HepG2 (cell line): ENCODE measurements around the gene IWS1. TPM values are rescaled to one million over a fixed set of nuclear protein-coding genes. Genes with fewer than 3 reads are reported as not detected.

Source experiments
- ATAC-seq: fragments of 200-7000 bp; cut with Tn5 transposase; 3 replicates; pipeline ENCODE4 v1.9.1; 2020; ENCODE audit warnings: mild to moderate bottlenecking, moderate library complexity
- BruUV-seq: library from RNA; stranded (reverse); fragments of 400-500 nt; replicated peaks from 2 replicates; lab custom pipeline; 2021; lab: Mats Ljungman, UMichigan
- CTCF ChIA-PET: fragments of 300-600 bp; formaldehyde crosslinking; extraction: SDS; loops from one replicate; lab custom pipeline; 2021; ENCODE audit warnings: low total read pairs, inconsistent platforms, low intra/inter-chr PET ratio; lab: Yijun Ruan, JAX
- POLR2A ChIA-PET: fragments of 350-600 bp; sonication (Branson Sonifier 250); formaldehyde crosslinking; loops from one replicate; lab custom pipeline; 2020; ENCODE audit warnings: antibody characterized with exemption, inconsistent platforms; lab: Yijun Ruan, JAX
- DNase-seq: peaks from one replicate; pipeline ENCODE4 v3.0.0-alpha.2; 2015; ENCODE audit warnings: low spot score
- FAIRE-seq: peaks from 3 replicates; lab custom pipeline; 2011; peaks lifted over from hg19 to GRCh38; lab: Jason Lieb, UNC
- H2AFZ ChIP-seq: one replicate; pipeline ENCODE4 v1.6.1; 2011; ENCODE audit warnings: low read length, inconsistent platforms
- H3K27ac ChIP-seq: fragments of 300-600 bp; 3 replicates; pipeline ENCODE4 v1.8.0; 2011; ENCODE audit warnings: mixed run types, mild to moderate bottlenecking, mixed read lengths, low read length, inconsistent platforms; ENCODE audit not compliant: insufficient read depth; ENCODE audit errors: extremely low read length
- H3K27me3 ChIP-seq, 2 experiments: fragments of 200-600 bp in 1 of 2; 2 replicates in 1 of 2; 3 replicates in 1 of 2; pipeline versions ENCODE4 v1.6.0 to v1.8.0; 2011; ENCODE audit warnings: low read length in 2 of 2, mild to moderate bottlenecking in 2 of 2, moderate library complexity in 2 of 2, inconsistent platforms in 1 of 2; ENCODE audit not compliant: insufficient read depth in 2 of 2, control insufficient read depth in 1 of 2
- H3K36me3 ChIP-seq, 2 experiments: fragments of 200-600 bp in 1 of 2; replicated peaks in 1 of 2; 2 replicates in 1 of 2; 3 replicates in 1 of 2; pipeline versions ENCODE4 v1.5.1 to v1.8.0; 2011; ENCODE audit warnings: low read length in 2 of 2, inconsistent platforms in 1 of 2; ENCODE audit not compliant: insufficient read depth in 2 of 2, control insufficient read depth in 1 of 2
- H3K4me1 ChIP-seq: 2 replicates; pipeline ENCODE4 v1.5.1; 2012; ENCODE audit warnings: low read length, inconsistent platforms; ENCODE audit not compliant: insufficient read depth
- H3K4me2 ChIP-seq: 2 replicates; pipeline ENCODE4 v1.6.0; 2011; ENCODE audit warnings: low read depth, low read length, inconsistent platforms
- H3K4me3 ChIP-seq, 3 experiments: fragments of 200-600 bp in 1 of 3; sonication (generic), shearing (Covaris generic) in 1 of 3; replicated peaks in 1 of 3; 2 replicates each; pipeline ENCODE4 v1.5.1; 2011 to 2016; ENCODE audit warnings: low read length in 3 of 3, inconsistent platforms in 2 of 3, low read depth in 2 of 3, mild to moderate bottlenecking in 2 of 3, control low read depth in 1 of 3, mixed read lengths in 1 of 3; ENCODE audit not compliant: insufficient read depth in 1 of 3
- H3K79me2 ChIP-seq: one replicate; pipeline ENCODE4 v1.6.1; 2011; ENCODE audit warnings: low read length, inconsistent platforms; ENCODE audit not compliant: insufficient read depth
- H3K9ac ChIP-seq: 2 replicates; pipeline ENCODE4 v1.6.0; 2011; ENCODE audit warnings: mild to moderate bottlenecking, low read depth, low read length, inconsistent platforms; ENCODE audit not compliant: insufficient read depth
- H3K9me3 ChIP-seq: 2 replicates; pipeline ENCODE4 v1.5.1; 2012; ENCODE audit warnings: mild to moderate bottlenecking, low read length
- H4K20me1 ChIP-seq: 2 replicates; pipeline ENCODE4 v1.6.0; 2011; ENCODE audit warnings: inconsistent platforms, mild to moderate bottlenecking, low read length, moderate library complexity; ENCODE audit not compliant: insufficient read depth
- AFF4 ChIP-seq: sonication (generic); formaldehyde crosslinking; IDR thresholded peaks from 2 replicates; pipeline ENCODE4 v1.4.0; 2020; ENCODE audit warnings: missing genetic modification reagents
- CCDC6 ChIP-seq: sonication (generic); formaldehyde crosslinking; IDR thresholded peaks from 2 replicates; pipeline ENCODE4 v1.8.1; 2022; ENCODE audit warnings: mild to moderate bottlenecking, missing genetic modification reagents, moderate library complexity
- RAD21 ChIP-seq: fragments of 450-650 bp; formaldehyde crosslinking; IDR thresholded peaks from 2 replicates; pipeline ENCODE4 v1.5.0; 2020; ENCODE audit warnings: mild to moderate bottlenecking
- RXRA ChIP-seq: sonication (generic); formaldehyde crosslinking; IDR thresholded peaks from 2 replicates; pipeline ENCODE4 v1.5.1; 2020; ENCODE audit warnings: missing genetic modification reagents
- STAT5B ChIP-seq: sonication (generic); formaldehyde crosslinking; IDR thresholded peaks from 2 replicates; pipeline ENCODE4 v1.4.0; 2020; ENCODE audit warnings: missing genetic modification reagents
- ZFAT ChIP-seq: sonication (generic); formaldehyde crosslinking; conservative IDR thresholded peaks from 2 replicates; pipeline ENCODE4 v1.8.1; 2023; ENCODE audit warnings: missing genetic modification reagents, inconsistent platforms
- ZNF577 ChIP-seq: sonication (generic); formaldehyde crosslinking; IDR thresholded peaks from 2 replicates; pipeline ENCODE4 v1.4.0; 2020; ENCODE audit warnings: mild to moderate bottlenecking, low read depth, missing genetic modification reagents, borderline replicate concordance
- ZNF782 ChIP-seq: sonication (generic); formaldehyde crosslinking; IDR thresholded peaks from 2 replicates; pipeline ENCODE4 v1.4.0; 2020; ENCODE audit warnings: missing genetic modification reagents, mild to moderate bottlenecking, borderline replicate concordance
- WGBS: methylation state at CpG from one replicate; pipeline ENCODE4 v1.1.6; 2017; ENCODE audit warnings: low lambda C conversion rate; 5-methylcytosine and 5-hydroxymethylcytosine counted together
- in situ Hi-C: cut with HindIII; loops from 2 replicates; pipeline ENCODE4 v1.10.0; 2017; ENCODE audit warnings: low pct_unique_long_range_greater_than_20kb; ENCODE audit not compliant: extremely low pct_ligation_motif_present
- intact Hi-C: fragments of 100-400 bp; cut with micrococcal nuclease; formaldehyde crosslinking; loops from one replicate; pipeline ENCODE4 v1.10.0; 2022; ENCODE audit not compliant: unreplicated experiment
- polyA plus RNA-seq, 8 experiments: library from polyadenylated mRNA; depleted of rRNA in 3 of 8; stranded (reverse) in 7 of 8; unstranded in 1 of 8; fragments of >200 nt; fragmentation: Illumina TruSeq in 4 of 8; extraction: Trizol in 4 of 8; gene quantifications; 2 replicates each; pipeline versions ENCODE4 v1.2.1 to v1.2.3, GENCODE V29; 2011 to 2016; ENCODE audit warnings: low read depth in 4 of 8, missing spikeins in 1 of 8, mixed read lengths in 1 of 8; ENCODE audit not compliant: insufficient read depth in 1 of 8
- total RNA-seq, 5 experiments: library from RNA; depleted of rRNA; stranded (reverse); fragments of >200 nt; fragmentation: Illumina TruSeq; extraction: Trizol; gene quantifications; 2 replicates each; pipeline ENCODE4 v1.2.3, GENCODE V29; 2016; ENCODE audit warnings: low read depth in 1 of 5

Gene IWS1
- total and polyA plus RNA-seq, 2 of the 13 experiments (the other 11 are each of a cell fraction or from before 2014, with no cell fraction given): 28.9 to 62.3 TPM

DNA sequence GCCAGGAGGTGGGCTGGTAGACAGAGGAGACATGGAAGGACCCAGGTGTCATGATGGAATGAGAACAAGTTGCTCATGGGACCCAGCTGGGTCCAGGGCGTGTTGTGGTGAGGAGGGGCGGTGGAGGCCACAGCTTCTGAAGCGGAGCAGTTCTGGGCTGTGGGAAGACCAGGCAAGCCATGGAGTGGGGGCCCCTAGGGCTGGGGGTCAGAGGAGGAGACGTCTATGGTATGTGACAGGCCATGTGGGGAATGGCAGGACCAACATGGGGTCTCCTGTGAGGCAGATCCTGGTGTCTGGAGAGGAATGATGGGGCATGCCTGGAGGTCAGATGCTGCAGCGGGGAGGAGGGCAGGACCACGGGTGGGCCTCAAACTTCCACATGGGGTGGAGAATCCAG lies 26.0 kb upstream of the IWS1 start:
- Histone ChIP-seq H3K27ac (no peak overlapping the region), H3K79me2 (no peaks in the 10 kb centered on the region), H2AFZ (no peak overlapping the region), H4K20me1 (no peaks in the 10 kb centered on the region), H3K36me3 (no peaks in the 10 kb centered on the region), H3K4me1 (no peaks in the 10 kb centered on the region), H3K4me3 (no peak overlapping the region), H3K4me2 (no peak overlapping the region), H3K9ac (no peak overlapping the region), H3K27me3 (peaks cover 0 to 34% of the 10 kb centered on the region in 2 experiments; a peak in 3 of 5 replicates), H3K9me3 (no peaks in the 10 kb centered on the region)
- 32% methylated on average over 6 of the region's 6 CpGs for WGBS
- BruUV-seq: no TSS peak
- DNase-seq (no peak), ATAC-seq (no peak), FAIRE-seq (no peak)
- intact Hi-C loops (no loop called here), in situ Hi-C loops (no loop called here)
- ChIA-PET CTCF (no interaction called here), POLR2A (no interaction called here)
- TF ChIP-seq CCDC6 (no peak), ZNF782 (no peak), RAD21 (no peak), STAT5B (CRISPR knock-in tag) (no peak), ZFAT (CRISPR knock-in tag) (no peak), ZNF577 (CRISPR knock-in tag) (no peak), RXRA (CRISPR knock-in tag) (no peak), AFF4 (no peak)
